Spinal cord (tissue), 10 donors: ENCODE data around the gene PSTPIP1. TPM values are rescaled to one million over a fixed set of nuclear protein-coding genes. Genes with fewer than 3 reads are reported as not detected.

Source experiments
- DNase-seq, 6 donors: peaks; one replicate each; pipeline versions ENCODE4 v3.0.0 to v3.0.0-alpha.2; 2013 to 2015; ENCODE audit warnings: low spot score in 6 of 6, low read depth in 4 of 6
- H3K27ac ChIP-seq: one replicate; pipeline ENCODE4 v1.5.1; 2013; ENCODE audit warnings: low read depth, low read length, control low read depth
- H3K27me3 ChIP-seq: one replicate; pipeline ENCODE4 v1.6.1; 2013; ENCODE audit warnings: low read length; ENCODE audit not compliant: control insufficient read depth, insufficient read depth
- H3K36me3 ChIP-seq: one replicate; pipeline ENCODE4 v1.6.1; 2013; ENCODE audit warnings: low read length; ENCODE audit not compliant: control insufficient read depth, insufficient read depth
- H3K4me1 ChIP-seq: one replicate; pipeline ENCODE4 v1.6.1; 2013; ENCODE audit warnings: low read length; ENCODE audit not compliant: control insufficient read depth, insufficient read depth
- H3K4me3 ChIP-seq: one replicate; pipeline ENCODE4 v1.5.1; 2013; ENCODE audit warnings: low read depth, low read length, control low read depth
- H3K9me3 ChIP-seq: one replicate; pipeline ENCODE4 v1.6.1; 2013; ENCODE audit warnings: low read length; ENCODE audit not compliant: control insufficient read depth, insufficient read depth
- WGBS: methylation state at CpG from one replicate; pipeline ENCODE4 v1.1.5; 2013; ENCODE audit warnings: missing lambda C conversion rate; ENCODE audit not compliant: insufficient coverage; 5-methylcytosine and 5-hydroxymethylcytosine counted together
- long read RNA-seq, 4 donors: transcript quantifications; one replicate each; lab custom pipeline, GENCODE V29; 2026
- polyA plus RNA-seq, 2 donors: library from polyadenylated mRNA; unstranded; fragments of 120-200 nt; gene quantifications; one replicate each; pipeline ENCODE4 v1.2.1, GENCODE V29; 2013; ENCODE audit not compliant: insufficient read length in 2 of 2
- total RNA-seq, 2 donors: library from RNA; depleted of rRNA in 1 of 2; stranded (reverse); fragments of 120-200 nt in 1 of 2; fragments of >200 nt in 1 of 2; gene quantifications; one replicate each; pipeline versions ENCODE4 v1.2.3 to v1.2.4, GENCODE V29; 2013 to 2014
- donor health status: healthy.

Gene PSTPIP1
- 1 to 10 TPM; 1.4 to 3.3 TPM for total RNA-seq
- 1 to 10 TPM; 1.4 to 2.0 TPM for polyA plus RNA-seq
- long read RNA-seq, donor 1, result 0 reads
- long read RNA-seq, donor 2, result 0 reads
- long read RNA-seq, donor 3, result 0 reads
- long read RNA-seq, donor 4, partial matches to known transcripts, result 0 of 1 reads
- long read RNA-seq, donor 4, other reads (novel, unspliced or antisense), result 0 of 1 reads

DNA sequence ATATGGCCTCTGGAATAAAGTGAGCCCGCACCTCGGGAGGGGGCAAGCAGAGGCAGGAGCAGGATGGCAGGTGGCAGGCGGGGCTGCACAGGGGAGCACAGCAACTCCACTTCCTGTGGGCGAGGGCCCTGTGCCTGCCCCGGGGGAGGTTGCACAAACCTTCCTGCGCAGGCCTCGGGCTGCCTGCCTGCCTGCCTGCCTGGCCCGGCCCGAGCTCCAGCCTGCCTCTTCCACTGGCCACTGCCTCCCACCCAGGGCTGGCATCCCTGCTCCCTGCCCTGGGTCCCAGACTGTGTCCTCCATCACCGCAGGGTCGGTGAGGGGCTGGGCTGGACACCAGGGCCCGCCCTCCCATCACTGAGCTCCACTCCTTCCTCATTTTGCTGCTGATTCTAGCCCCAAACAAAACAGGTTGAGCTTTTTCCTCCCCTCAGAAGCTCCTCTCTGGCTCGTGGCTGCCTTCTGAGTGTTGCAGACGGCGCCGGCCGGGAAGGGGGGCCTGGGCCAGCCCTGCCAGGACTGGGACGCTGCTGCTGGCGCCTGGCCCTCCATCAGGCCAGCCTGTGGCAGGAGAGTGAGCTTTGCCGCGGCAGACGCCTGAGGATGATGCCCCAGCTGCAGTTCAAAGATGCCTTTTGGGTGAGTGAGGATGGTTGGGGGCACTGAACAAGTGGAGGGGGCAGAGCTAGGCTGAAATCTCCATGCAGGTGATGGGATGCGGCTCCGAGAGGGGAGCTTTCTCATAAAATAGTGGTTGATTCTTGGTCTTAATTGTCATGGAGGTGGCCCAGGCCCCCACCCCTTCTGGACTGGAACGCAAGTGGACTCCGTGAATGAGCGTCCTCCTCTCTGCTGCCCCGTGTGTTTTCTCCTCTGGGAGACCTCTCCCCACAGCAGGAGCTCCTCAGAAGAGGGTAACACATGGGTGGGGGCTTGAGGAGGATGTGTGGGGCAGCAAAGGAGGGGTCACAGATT, at the start of gene PSTPIP1:
TSS of gene PSTPIP1 (plus strand) at position 156 of the 975 bp plus-strand sequence. CDS start at position 604, 448 bp downstream.
- H3K9me3 ChIP-seq, result no peaks in the 10 kb centered on the region
- peaks cover 31% of the 10 kb centered on the region for H3K4me1 ChIP-seq
- no peak within 1 kb of the TSS for H3K27ac ChIP-seq
- H3K27me3 ChIP-seq, result no peaks in the 10 kb centered on the region
- H3K36me3 ChIP-seq, result no peaks in the 10 kb centered on the region
- H3K4me3 ChIP-seq, result no peak within 1 kb of the TSS
- 43% methylated on average over 27 of the region's 28 CpGs for WGBS
- DNase-seq, result peak in 5 of 6 donors; percentile 12 to 87 (median 39)

DNA sequence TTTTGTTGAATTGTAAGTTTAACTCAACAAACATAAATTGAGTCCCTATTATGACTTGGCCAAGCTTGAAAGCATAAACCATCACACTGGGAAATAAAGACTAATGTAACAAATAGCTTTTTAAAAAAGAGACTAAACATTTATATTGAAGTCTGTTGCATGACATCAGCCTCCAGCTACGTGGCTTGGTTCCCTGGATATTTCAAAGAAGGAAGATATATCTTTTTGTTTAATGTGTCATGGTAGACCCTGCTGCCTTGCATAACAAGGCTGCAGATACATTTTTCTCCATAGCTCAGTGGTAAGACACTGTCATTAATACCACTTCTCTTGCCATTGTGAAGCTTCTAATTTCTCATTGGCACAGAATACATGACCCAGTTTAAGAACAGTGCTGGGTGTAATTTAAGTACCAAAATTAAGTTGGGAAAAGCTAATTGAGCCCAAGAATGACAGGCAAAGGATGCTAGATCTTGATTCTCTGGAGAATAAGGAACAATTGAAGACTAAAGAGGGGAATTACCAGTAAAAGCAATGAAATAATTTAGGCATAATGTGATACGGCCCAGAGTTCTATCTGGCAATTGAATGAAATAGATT, 49.3 kb upstream of the PSTPIP1 start:
- Histone ChIP-seq H3K9me3 (no peaks in the 10 kb centered on the region), H3K4me3 (no peak overlapping the region), H3K27me3 (no peaks in the 10 kb centered on the region), H3K27ac (no peak overlapping the region), H3K36me3 (peaks cover 15% of the 10 kb centered on the region), H3K4me1 (peaks cover 8% of the 10 kb centered on the region)
- no peak for DNase-seq
- WGBS, result 91% methylated on average over 1 of the region's 2 CpGs

- H3K27me3 ChIP-seq, result no peaks in the 10 kb centered on the region
- H3K27ac ChIP-seq, result no peak overlapping the region
- no peaks in the 10 kb centered on the region for H3K9me3 ChIP-seq
- peaks cover 15% of the 10 kb centered on the region for H3K36me3 ChIP-seq
- no peak for DNase-seq
- no CpG with 5 or more reads among the region's 3 CpGs for WGBS
- H3K4me3 ChIP-seq, result no peak overlapping the region
- H3K4me1 ChIP-seq, result peaks cover 3% of the 10 kb centered on the region
Observed at GRCh38 chr15:76947454-76947853, 47.5 kb upstream of the PSTPIP1 start.

- H3K4me1 ChIP-seq, result no peaks in the 10 kb centered on the region
- H3K27ac ChIP-seq, result no peak overlapping the region
- H3K9me3 ChIP-seq, result no peaks in the 10 kb centered on the region
- DNase-seq, result no peak
- no CpG with 5 or more reads among the region's 1 CpG for whole genome bisulfite sequencing
- no peaks in the 10 kb centered on the region for H3K27me3 ChIP-seq
- H3K36me3 ChIP-seq, result peaks cover 15% of the 10 kb centered on the region
- no peak overlapping the region for H3K4me3 ChIP-seq
Observed at GRCh38 chr15:76951220-76951619, 43.7 kb upstream of the PSTPIP1 start.

DNA sequence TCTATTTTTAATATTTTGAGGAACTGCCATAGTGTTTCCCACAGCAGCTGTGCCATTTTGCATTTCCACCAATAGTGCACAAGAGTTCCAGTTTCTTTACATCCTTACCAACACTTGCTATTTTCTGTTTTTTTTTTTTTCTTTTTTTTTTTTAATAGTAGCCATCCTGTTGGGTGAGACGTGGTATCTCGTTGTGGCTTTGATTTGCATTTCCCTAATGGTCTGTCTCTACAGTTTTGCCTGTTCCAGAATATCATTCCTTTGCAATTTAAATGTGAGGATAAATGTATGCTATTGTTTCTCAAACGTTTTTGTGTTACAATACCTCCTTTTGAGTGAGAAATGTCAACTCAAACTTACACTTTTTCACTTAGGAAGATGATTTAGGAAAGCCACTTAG, 41.0 kb upstream of the PSTPIP1 start:
- H3K4me1 ChIP-seq, result no peaks in the 10 kb centered on the region
- DNase-seq, result no peak
- H3K9me3 ChIP-seq, result no peaks in the 10 kb centered on the region
- H3K27ac ChIP-seq, result no peak overlapping the region
- H3K4me3 ChIP-seq, result no peak overlapping the region
- no peaks in the 10 kb centered on the region for H3K27me3 ChIP-seq
- WGBS, result no CpG with 5 or more reads among the region's 3 CpGs
- H3K36me3 ChIP-seq, result peaks cover 5% of the 10 kb centered on the region

- H3K4me3 ChIP-seq, result no peak overlapping the region
- H3K36me3 ChIP-seq, result peaks cover 5% of the 10 kb centered on the region
- DNase-seq, result peak in 1 of 6 donors; percentile 41
- no peaks in the 10 kb centered on the region for H3K27me3 ChIP-seq
- no peaks in the 10 kb centered on the region for H3K9me3 ChIP-seq
- H3K4me1 ChIP-seq, result no peaks in the 10 kb centered on the region
- H3K27ac ChIP-seq, result no peak overlapping the region
- no CpG with 5 or more reads among the region's 2 CpGs for WGBS
Observed at GRCh38 chr15:76954744-76955143, 40.2 kb upstream of the PSTPIP1 start.

- WGBS, result 49% methylated on average over 3 of the region's 6 CpGs
- Histone ChIP-seq H3K9me3 (no peaks in the 10 kb centered on the region), H3K27ac (no peak overlapping the region), H3K36me3 (no peaks in the 10 kb centered on the region), H3K4me3 (no peak overlapping the region), H3K4me1 (peaks cover 3% of the 10 kb centered on the region), H3K27me3 (no peaks in the 10 kb centered on the region)
- DNase-seq, result peak in 1 of 6 donors; percentile 14
Observed at GRCh38 chr15:76961268-76962011, 33.5 kb upstream of the PSTPIP1 start.

- no peak overlapping the region for H3K4me3 ChIP-seq
- H3K27ac ChIP-seq, result no peak overlapping the region
- 84% methylated on average over 7 of the region's 9 CpGs for WGBS
- H3K36me3 ChIP-seq, result no peaks in the 10 kb centered on the region
- H3K9me3 ChIP-seq, result no peaks in the 10 kb centered on the region
- peaks cover 10% of the 10 kb centered on the region for H3K4me1 ChIP-seq
- no peaks in the 10 kb centered on the region for H3K27me3 ChIP-seq
- no peak for DNase-seq
Observed at GRCh38 chr15:76962337-76963013, 32.5 kb upstream of the PSTPIP1 start.

GRCh38 chr15:76963596-76963995, 31.3 kb upstream of the PSTPIP1 start:
- peaks cover 11% of the 10 kb centered on the region for H3K4me1 ChIP-seq
- H3K36me3 ChIP-seq, result no peaks in the 10 kb centered on the region
- H3K4me3 ChIP-seq, result no peak overlapping the region
- H3K9me3 ChIP-seq, result no peaks in the 10 kb centered on the region
- H3K27ac ChIP-seq, result no peak overlapping the region
- WGBS, result 72% methylated on average over 9 of the region's 9 CpGs
- no peak for DNase-seq
- H3K27me3 ChIP-seq, result no peaks in the 10 kb centered on the region
